ENCODE data around the gene RIPOR2.

The RIPOR2 gene

DNA sequence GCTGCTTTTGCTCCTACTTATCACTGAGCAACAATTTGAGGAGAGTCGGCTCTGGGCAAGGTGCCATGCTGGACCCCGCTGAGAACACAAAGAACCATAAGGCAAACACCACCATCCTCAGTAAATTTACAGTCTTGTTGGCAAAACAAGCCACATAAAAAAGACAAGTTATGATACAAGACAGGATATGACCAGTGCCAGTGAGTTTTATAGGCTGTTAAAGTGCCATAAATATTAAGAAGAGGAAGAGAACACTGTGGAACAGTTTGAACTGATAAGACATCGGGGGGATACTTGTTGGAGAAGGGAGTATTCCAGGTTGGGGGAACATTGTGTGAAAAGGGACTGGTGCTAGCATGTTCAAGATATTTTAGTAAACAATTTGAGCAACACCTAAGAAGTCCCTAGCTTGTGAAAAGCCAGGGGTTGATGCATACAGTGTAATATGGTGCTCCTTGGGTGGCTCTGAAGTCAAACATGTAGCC is 25.3 kb upstream of the RIPOR2 start:
- H3K4me3 Mint-ChIP-seq: no peak overlapping the region
- TF ChIP-seq, protein P1, sequence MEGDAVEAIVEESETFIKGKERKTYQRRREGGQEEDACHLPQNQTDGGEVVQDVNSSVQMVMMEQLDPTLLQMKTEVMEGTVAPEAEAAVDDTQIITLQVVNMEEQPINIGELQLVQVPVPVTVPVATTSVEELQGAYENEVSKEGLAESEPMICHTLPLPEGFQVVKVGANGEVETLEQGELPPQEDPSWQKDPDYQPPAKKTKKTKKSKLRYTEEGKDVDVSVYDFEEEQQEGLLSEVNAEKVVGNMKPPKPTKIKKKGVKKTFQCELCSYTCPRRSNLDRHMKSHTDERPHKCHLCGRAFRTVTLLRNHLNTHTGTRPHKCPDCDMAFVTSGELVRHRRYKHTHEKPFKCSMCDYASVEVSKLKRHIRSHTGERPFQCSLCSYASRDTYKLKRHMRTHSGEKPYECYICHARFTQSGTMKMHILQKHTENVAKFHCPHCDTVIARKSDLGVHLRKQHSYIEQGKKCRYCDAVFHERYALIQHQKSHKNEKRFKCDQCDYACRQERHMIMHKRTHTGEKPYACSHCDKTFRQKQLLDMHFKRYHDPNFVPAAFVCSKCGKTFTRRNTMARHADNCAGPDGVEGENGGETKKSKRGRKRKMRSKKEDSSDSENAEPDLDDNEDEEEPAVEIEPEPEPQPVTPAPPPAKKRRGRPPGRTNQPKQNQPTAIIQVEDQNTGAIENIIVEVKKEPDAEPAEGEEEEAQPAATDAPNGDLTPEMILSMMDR (IDR thresholded peaks at IDR 0.05): no peak
- DNase-seq: no peak
- H3K27me3 Mint-ChIP-seq (ENCODE audit: low read depth, poor library complexity): peaks cover 6% of the 10 kb centered on the region
- H3K4me1 Mint-ChIP-seq: peaks cover 7% of the 10 kb centered on the region
- H3K36me3 Mint-ChIP-seq (ENCODE audit: low read depth): no peaks in the 10 kb centered on the region
- H3K27ac Mint-ChIP-seq: no peak overlapping the region
- H3K9me3 Mint-ChIP-seq: no peaks in the 10 kb centered on the region

- Mint-ChIP-seq H3K27ac (no peak overlapping the region), H3K27me3 (ENCODE audit: low read depth, poor library complexity) (peaks cover 5% of the 10 kb centered on the region), H3K36me3 (ENCODE audit: low read depth) (no peaks in the 10 kb centered on the region), H3K9me3 (no peaks in the 10 kb centered on the region), H3K4me3 (no peak overlapping the region), H3K4me1 (peaks cover 7% of the 10 kb centered on the region)
- no peak for DNase-seq
- TF ChIP-seq, protein P1 (IDR thresholded peaks at IDR 0.05): no peak
These were observed 23.6 kb upstream of the RIPOR2 start for GRCh38 chr6:24959319-24959718.

- Mint-ChIP-seq H3K9me3 (no peaks in the 10 kb centered on the region), H3K4me1 (peaks cover 7% of the 10 kb centered on the region), H3K27ac (no peak overlapping the region), H3K4me3 (no peak overlapping the region), H3K27me3 (ENCODE audit: low read depth, poor library complexity) (no peaks in the 10 kb centered on the region), H3K36me3 (ENCODE audit: low read depth) (no peaks in the 10 kb centered on the region)
- DNase-seq: no peak
- TF ChIP-seq, protein P1 (IDR thresholded peaks at IDR 0.05): no peak
These were observed 21.4 kb upstream of the RIPOR2 start for GRCh38 chr6:24957199-24957598.

GRCh38 chr6:24953726-24954125 is 18.0 kb upstream of the RIPOR2 start:
- TF ChIP-seq, protein P1 (IDR thresholded peaks at IDR 0.05): no peak
- peaks cover 4% of the 10 kb centered on the region for H3K27me3 Mint-ChIP-seq (ENCODE audit: low read depth, poor library complexity)
- no peak overlapping the region for H3K27ac Mint-ChIP-seq
- H3K4me3 Mint-ChIP-seq: no peak overlapping the region
- no peak for DNase-seq
- no peaks in the 10 kb centered on the region for H3K36me3 Mint-ChIP-seq (ENCODE audit: low read depth)
- peaks cover 6% of the 10 kb centered on the region for H3K4me1 Mint-ChIP-seq
- peaks cover 3% of the 10 kb centered on the region for H3K9me3 Mint-ChIP-seq

DNA sequence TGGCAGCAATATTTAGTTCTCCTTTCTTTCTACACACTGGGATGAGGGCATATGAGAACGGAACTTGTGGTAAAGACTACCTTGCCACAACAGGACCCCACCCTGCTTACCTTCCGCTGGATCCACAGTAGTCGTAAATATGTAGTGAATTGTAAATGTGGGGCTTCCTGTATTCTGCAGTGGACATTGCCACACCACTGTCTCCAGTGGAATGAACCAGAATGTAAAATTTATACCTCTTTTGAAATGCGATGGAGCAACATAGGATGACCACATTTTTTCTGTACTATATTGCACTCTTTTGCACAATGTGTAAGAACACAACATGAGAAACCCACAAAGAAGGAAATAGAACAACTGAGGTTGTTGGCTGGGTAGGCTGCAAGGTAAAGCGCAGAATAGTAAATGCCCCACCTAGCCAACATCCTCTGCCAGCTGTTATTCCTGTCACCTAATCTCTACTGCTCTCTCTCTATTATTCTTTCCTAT is 16.1 kb upstream of the RIPOR2 start:
- H3K4me1 Mint-ChIP-seq: peaks cover 16% of the 10 kb centered on the region
- H3K27me3 Mint-ChIP-seq (ENCODE audit: low read depth, poor library complexity): peaks cover 10% of the 10 kb centered on the region
- no peak overlapping the region for H3K4me3 Mint-ChIP-seq
- H3K9me3 Mint-ChIP-seq: peaks cover 8% of the 10 kb centered on the region
- TF ChIP-seq, protein P1 (IDR thresholded peaks at IDR 0.05): no peak
- no peaks in the 10 kb centered on the region for H3K36me3 Mint-ChIP-seq (ENCODE audit: low read depth)
- H3K27ac Mint-ChIP-seq: no peak overlapping the region
- DNase-seq: no peak

DNA sequence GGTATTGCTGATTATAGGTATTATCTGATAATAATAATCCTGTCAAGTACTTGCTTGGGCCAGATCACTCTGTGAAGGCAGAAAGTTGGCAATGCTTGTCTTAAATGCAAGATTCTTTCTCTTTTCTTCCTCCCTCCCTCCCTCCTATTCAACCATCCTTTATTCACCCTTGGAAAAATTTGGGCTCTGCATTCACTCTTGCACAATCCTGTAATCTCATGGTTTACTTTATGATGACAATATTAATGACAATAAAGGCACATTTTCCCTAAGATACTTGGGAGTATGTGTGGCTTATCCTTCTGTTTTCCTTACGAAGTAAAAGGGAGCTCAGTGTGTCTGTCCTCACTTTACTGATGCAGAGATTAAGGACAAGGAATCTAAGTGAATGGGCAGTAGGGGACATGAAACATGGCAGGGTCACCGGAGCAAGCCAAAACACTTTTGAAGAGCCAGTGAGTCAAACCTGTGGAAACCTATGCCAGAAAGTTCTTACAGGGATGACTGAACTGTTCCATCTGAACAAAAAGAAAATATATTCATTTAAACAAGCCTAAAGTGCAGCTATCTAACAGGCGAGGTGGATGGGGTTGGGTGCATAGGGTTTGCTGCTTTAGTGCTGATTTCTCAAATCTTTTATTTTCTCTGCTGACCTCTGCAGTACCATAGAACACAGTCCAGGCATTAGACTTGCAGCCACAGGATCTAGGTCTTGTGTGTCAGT is 14.6 kb upstream of the RIPOR2 start:
- no peak overlapping the region for H3K4me3 Mint-ChIP-seq
- H3K36me3 Mint-ChIP-seq (ENCODE audit: low read depth): no peaks in the 10 kb centered on the region
- peaks cover 19% of the 10 kb centered on the region for H3K4me1 Mint-ChIP-seq
- TF ChIP-seq, protein P1 (IDR thresholded peaks at IDR 0.05): no peak
- no peak overlapping the region for H3K27ac Mint-ChIP-seq
- DNase-seq: no peak
- peaks cover 13% of the 10 kb centered on the region for H3K9me3 Mint-ChIP-seq
- peaks cover 10% of the 10 kb centered on the region for H3K27me3 Mint-ChIP-seq (ENCODE audit: low read depth, poor library complexity)

All from nephron progenitor cell (in vitro differentiated cells).